Choroid plexus epithelial cell (primary cell): ENCODE measurements around the gene LCE1E.

Experiments
- DNase-seq: peaks from one replicate; pipeline ENCODE4 v3.0.0-alpha.2; 2010; ENCODE audit warnings: low read depth
- H3K4me3 ChIP-seq: 2 replicates; pipeline ENCODE4 v1.5.1; 2011; ENCODE audit warnings: low read depth, mild to moderate bottlenecking, control low read depth, low read length, moderate library complexity
- CTCF ChIP-seq: conservative IDR thresholded peaks from 2 replicates; pipeline ENCODE4 v1.5.1; 2011; ENCODE audit warnings: low read depth, mild to moderate bottlenecking, control low read depth, inconsistent platforms, low read length, moderate library complexity

The LCE1E gene

DNA sequence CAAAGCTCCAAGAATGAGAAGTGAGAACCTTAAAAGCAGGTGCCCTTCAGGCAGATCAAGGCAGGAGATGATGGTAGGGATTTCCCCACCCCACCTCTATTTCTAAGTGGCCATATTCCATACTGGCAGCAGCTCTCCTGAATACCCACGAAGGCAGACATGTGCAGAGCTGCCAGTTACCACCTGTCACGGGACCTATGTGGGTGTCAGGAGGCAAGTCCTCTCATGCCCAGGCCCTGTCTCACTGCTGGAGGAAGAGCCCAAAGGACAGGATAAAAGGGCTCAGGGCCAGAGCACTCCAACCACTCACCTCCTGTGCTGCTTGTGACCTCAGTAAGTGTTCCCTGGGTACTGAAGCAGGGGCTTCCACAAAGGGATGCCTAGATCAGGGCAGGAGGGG, 25.0 kb downstream of the LCE1E start:
- TF ChIP-seq CTCF, result no peak
- H3K4me3 ChIP-seq, result no peak overlapping the region
- no peak for DNase-seq

- DNase-seq, result no peak
Measured at GRCh38 chr1:152811671-152812070, 25.6 kb downstream of the LCE1E start, which contains the start of gene LCE1B. LCE1B (plus strand) TSS chr1:152811971; CDS start chr1:152812447, 476 bp downstream.

GRCh38 chr1:152817309-152817708, 31.3 kb downstream of the LCE1E start:
- TF ChIP-seq CTCF, result no peak
- DNase-seq, result no peak
- H3K4me3 ChIP-seq, result no peak overlapping the region

More at GRCh38 chr1:152811671-152812070, 25.6 kb downstream of the LCE1E start, which contains the start of gene LCE1B:
- H3K4me3 ChIP-seq, result no peak within 1 kb of the TSS
- no peak for TF ChIP-seq CTCF

- no peak overlapping the region for H3K4me3 ChIP-seq
- TF ChIP-seq CTCF, result no peak
- DNase-seq, result no peak
Measured at GRCh38 chr1:152823294-152823693, 37.2 kb downstream of the LCE1E start.

- no peak for DNase-seq
- TF ChIP-seq CTCF, result no peak
Measured at GRCh38 chr1:152824964-152825363, 38.9 kb downstream of the LCE1E start.

DNA sequence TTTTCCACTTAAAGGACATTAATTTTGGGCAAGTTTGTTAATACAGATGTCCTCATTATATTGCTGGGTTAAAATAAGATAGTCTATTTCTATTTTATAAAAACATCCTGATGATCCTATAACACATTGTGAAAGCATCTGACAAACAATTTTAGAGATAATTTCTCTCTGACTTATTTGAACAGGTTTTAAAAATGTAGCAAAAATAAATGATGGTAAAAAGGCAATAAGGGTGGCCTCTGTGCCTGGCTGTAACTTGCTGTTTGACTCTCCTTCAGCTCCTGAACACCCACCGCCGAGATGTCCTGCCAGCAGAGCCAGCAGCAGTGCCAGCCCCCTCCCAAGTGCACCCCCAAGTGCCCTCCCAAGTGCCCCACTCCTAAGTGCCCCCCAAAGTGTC, 41.1 kb downstream of the LCE1E start, which contains the start of gene LCE1A:
Gene LCE1A, plus strand, starts transcription at position 301 of the 400 bp plus-strand sequence. Its CDS starts 0 bp downstream, at position 301.
- no peak for DNase-seq
- TF ChIP-seq CTCF, result no peak
- H3K4me3 ChIP-seq, result no peak within 1 kb of the TSS

More at GRCh38 chr1:152824964-152825363, 38.9 kb downstream of the LCE1E start:
- no peak overlapping the region for H3K4me3 ChIP-seq

DNA sequence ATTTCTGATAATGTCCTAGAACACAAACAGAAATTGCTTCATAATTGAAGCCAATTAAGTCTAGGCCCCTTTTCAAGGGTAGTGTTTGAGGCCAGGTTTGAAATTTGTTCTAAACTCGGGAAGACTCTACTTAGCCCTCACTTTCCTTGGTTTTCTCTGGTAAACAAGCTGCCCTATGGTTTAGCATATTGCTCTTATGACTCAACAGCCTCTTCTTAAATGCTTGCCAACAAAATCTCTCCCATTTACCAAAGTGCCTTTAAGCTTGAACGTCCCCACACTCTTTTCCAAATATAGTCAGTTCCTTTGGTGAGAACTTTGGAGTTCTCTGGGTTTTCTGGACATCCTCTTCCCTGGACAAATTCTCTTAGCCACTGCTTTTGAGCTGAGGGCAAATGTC, 50.8 kb downstream of the LCE1E start:
- TF ChIP-seq CTCF, result no peak
- no peak for DNase-seq
- H3K4me3 ChIP-seq, result no peak overlapping the region
